Measurements from ENCODE around the gene CAMSAP2. TPM values are rescaled to one million over a fixed set of nuclear protein-coding genes. Genes with fewer than 3 reads are reported as not detected.

The CAMSAP2 gene
- total and polyA plus RNA-seq, 10 of the 15 experiments (the other 5 are each of a cell fraction or from before 2014, with no cell fraction given) = 3.9 to 19.8 (median 8.0) TPM

DNA sequence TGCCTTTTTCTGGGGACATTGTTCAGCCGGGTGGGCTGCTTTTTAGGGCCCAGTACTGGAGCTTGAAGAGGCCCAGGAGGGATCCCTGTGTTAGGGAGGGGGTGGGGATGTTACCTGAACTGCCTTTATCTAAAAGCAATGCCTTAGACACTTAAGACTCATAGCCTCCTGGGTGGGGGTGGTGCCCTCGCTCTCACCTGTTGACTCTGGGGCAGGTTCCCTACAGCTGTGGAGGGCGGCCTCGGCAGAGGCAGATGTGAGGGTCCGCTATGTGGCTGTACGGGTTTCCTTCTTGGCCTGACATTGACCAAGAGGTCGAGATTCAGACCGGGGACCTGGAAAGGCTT lies 156.7 kb downstream of the CAMSAP2 start (continued):
- TF ChIP-seq WRNIP1 (IDR thresholded peaks at IDR 0.05; ENCODE audit: borderline replicate concordance, low read depth, low read length) (no peak), BHLHE40 (IDR thresholded peaks at IDR 0.05; ENCODE audit: borderline replicate concordance in 1 of 2, low read depth in 2 of 2, low read length in 1 of 2) (no peak), EGR1 (IDR thresholded peaks at IDR 0.05; ENCODE audit: borderline replicate concordance in 1 of 2, low read depth in 2 of 2, low read length in 2 of 2) (no peak)
- TF ChIP-seq, protein P1, sequence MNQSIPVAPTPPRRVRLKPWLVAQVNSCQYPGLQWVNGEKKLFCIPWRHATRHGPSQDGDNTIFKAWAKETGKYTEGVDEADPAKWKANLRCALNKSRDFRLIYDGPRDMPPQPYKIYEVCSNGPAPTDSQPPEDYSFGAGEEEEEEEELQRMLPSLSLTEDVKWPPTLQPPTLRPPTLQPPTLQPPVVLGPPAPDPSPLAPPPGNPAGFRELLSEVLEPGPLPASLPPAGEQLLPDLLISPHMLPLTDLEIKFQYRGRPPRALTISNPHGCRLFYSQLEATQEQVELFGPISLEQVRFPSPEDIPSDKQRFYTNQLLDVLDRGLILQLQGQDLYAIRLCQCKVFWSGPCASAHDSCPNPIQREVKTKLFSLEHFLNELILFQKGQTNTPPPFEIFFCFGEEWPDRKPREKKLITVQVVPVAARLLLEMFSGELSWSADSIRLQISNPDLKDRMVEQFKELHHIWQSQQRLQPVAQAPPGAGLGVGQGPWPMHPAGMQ (IDR thresholded peaks at IDR 0.05; ENCODE audit: borderline replicate concordance) = no peak

DNA sequence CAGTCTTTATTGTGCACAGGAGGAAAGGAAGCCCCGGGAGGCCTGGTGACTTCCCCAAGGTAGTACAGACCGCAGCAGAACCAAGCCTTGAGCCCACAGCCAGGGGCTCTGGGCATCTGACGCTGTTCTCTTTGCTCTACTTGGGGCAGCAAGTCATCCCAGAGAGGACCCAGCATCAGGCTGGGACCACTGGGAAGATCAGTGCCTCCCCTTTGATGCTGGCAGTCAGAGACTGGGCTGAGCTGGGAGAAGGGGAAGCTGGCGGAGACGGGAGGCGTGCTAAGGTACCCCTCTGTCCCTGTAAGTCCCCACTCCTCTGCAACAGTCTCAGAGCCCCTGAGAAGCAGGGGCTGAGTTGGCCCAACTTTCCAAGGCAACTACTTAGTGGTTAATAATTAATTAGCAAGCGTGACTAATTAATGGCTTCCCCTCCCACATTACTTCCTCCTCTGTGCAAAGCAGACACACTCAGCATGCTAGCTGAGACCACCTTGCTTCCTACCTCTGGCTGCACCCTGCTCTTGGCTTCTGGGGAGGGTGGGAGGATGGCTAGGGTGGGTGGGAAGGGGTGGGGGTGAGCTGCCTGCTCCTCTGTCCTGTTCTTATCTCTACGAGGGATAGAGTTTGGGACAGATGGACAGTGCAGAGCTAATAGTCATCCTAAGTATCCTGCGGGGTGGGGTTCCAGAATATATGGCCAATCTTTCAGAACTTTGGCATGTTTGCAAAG lies 157.3 kb downstream of the CAMSAP2 start:
- WGBS (ENCODE audit: insufficient coverage, insufficient replicate concordance, low lambda C conversion rate, missing lambda C conversion rate) = 72% methylated on average over 9 of the region's 9 CpGs
- intact Hi-C loops (cut with micrococcal nuclease; ENCODE audit: unreplicated experiment) (loop anchor here (2.0 kb wide), 1 partner anchor 75 kb away; no protein-coding TSS in a partner anchor), in situ Hi-C loops (cut with MboI) (no loop called here)
- H3K27ac ChIP-seq (ENCODE audit: control insufficient read depth, insufficient read depth) = no peak overlapping the region
- no peaks in the 10 kb centered on the region for H3K9me3 ChIP-seq (replicated peaks; ENCODE audit: control insufficient read depth, insufficient read depth, low read length)
- H3K4me1 ChIP-seq (ENCODE audit: control insufficient read depth, insufficient read depth, low read length) = peaks cover 21% of the 10 kb centered on the region
- ATAC-seq = peak; percentile 53
- peaks cover 0 to 14% of the 10 kb centered on the region in 2 experiments; a peak in 2 of 4 replicates for H3K36me3 ChIP-seq (ENCODE audit: control insufficient read depth in 2 of 2, insufficient read depth in 2 of 2, low read length in 1 of 2)
- DNase-seq (ENCODE audit: low read depth, low spot score) = no peak
- CTCF ChIA-PET = interaction anchor here (0.7 to 10.0 kb wide), 10 partner anchors 8 to 147 kb away, joined by 3 to 131 read pairs (median 3); no protein-coding TSS in a partner anchor
- no peak overlapping the region; the same call in 1 of the 2 replicates for H2AFZ ChIP-seq (ENCODE audit: control insufficient read depth, low read depth, low read length)
- no peaks in the 10 kb centered on the region; the same call in 1 of the 2 replicates for H3K79me2 ChIP-seq (ENCODE audit: control insufficient read depth, insufficient read depth, low read length)
- H3K9ac ChIP-seq (ENCODE audit: control insufficient read depth, insufficient read depth, low read length) = no peak overlapping the region
- RAD21 ChIA-PET (ENCODE audit: unreplicated experiment) = interaction anchor here (1.1 to 11.2 kb wide), 13 partner anchors 8 to 226 kb away, joined by 3 to 139 read pairs (median 6); partner anchors contain the start of gene DDX59
- H3K4me2 ChIP-seq (ENCODE audit: control insufficient read depth, insufficient read depth) = peak overlapping the region; percentile 15; the same call in 1 of the 2 replicates
- SMC1A ChIA-PET (ENCODE audit: uncharacterized antibody, unreplicated experiment) = interaction anchor here (0.9 to 12.2 kb wide), 10 partner anchors 10 to 274 kb away, joined by 3 to 193 read pairs (median 8); no protein-coding TSS in a partner anchor
- no peaks in the 10 kb centered on the region for H3K27me3 ChIP-seq (replicated peaks in 1 of 2; ENCODE audit: control insufficient read depth in 2 of 2, insufficient read depth in 2 of 2, low read length in 1 of 2)
- FAIRE-seq = peak; percentile 71
- no peak overlapping the region for H3K4me3 ChIP-seq
- POLR2A ChIA-PET = interaction anchor here (0.9 to 5.1 kb wide), 4 partner anchors 11 to 128 kb away, joined by 3 to 49 read pairs (median 5); no protein-coding TSS in a partner anchor
- H4K20me1 ChIP-seq (ENCODE audit: control insufficient read depth, insufficient read depth) = no peaks in the 10 kb centered on the region
- no TSS peak for BruUV-seq (replicated peaks)
- TF ChIP-seq MXI1 (IDR thresholded peaks at IDR 0.05; ENCODE audit: low read depth, low read length) (peak; percentile 36; the same call in 1 of the 2 replicates), RCOR1 (conservative IDR thresholded peaks at IDR 0.05; ENCODE audit: low read depth, low read length) (no peak), NBN (IDR thresholded peaks at IDR 0.05) (no peak), SUPT20H (IDR thresholded peaks at IDR 0.05; ENCODE audit: borderline replicate concordance, control insufficient read depth, low read depth, low read length) (no peak), LARP7 (IDR thresholded peaks at IDR 0.05) (no peak), ZNF274 (IDR thresholded peaks at IDR 0.05; ENCODE audit: insufficient read depth, insufficient read length) (no peak), NFXL1 (IDR thresholded peaks at IDR 0.05; ENCODE audit: borderline replicate concordance) (no peak), CBX3 (IDR thresholded peaks at IDR 0.05; ENCODE audit: borderline replicate concordance, low read depth) (no peak), ZNF207 (IDR thresholded peaks at IDR 0.05; ENCODE audit: borderline replicate concordance) (no peak), CHD2 (IDR thresholded peaks at IDR 0.05; ENCODE audit: borderline replicate concordance, low read depth, low read length) (0 out of 2 replicates have a peak, but pooled peaks have one; percentile 11), IKZF1 (conservative IDR thresholded peaks at IDR 0.05) (peak; percentile 61), RFX5 (IDR thresholded peaks at IDR 0.05; ENCODE audit: low read depth, low read length) (no peak), JUNB (IDR thresholded peaks at IDR 0.05) (no peak), GABPA (IDR thresholded peaks at IDR 0.05; ENCODE audit: low read depth) (no peak), EED (IDR thresholded peaks at IDR 0.05; ENCODE audit: low read depth) (no peak)
- TF ChIP-seq, protein P2, sequence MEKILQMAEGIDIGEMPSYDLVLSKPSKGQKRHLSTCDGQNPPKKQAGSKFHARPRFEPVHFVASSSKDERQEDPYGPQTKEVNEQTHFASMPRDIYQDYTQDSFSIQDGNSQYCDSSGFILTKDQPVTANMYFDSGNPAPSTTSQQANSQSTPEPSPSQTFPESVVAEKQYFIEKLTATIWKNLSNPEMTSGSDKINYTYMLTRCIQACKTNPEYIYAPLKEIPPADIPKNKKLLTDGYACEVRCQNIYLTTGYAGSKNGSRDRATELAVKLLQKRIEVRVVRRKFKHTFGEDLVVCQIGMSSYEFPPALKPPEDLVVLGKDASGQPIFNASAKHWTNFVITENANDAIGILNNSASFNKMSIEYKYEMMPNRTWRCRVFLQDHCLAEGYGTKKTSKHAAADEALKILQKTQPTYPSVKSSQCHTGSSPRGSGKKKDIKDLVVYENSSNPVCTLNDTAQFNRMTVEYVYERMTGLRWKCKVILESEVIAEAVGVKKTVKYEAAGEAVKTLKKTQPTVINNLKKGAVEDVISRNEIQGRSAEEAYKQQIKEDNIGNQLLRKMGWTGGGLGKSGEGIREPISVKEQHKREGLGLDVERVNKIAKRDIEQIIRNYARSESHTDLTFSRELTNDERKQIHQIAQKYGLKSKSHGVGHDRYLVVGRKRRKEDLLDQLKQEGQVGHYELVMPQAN (conservative IDR thresholded peaks at IDR 0.05) = no peak

Data from GM12878 (cell line).